K562 (cell line): ENCODE measurements around the gene SHC1. TPM values are rescaled to one million over a fixed set of nuclear protein-coding genes. Genes with fewer than 3 reads are reported as not detected.

Experiments
- ELF1 ChIP-seq: fragments of 200-800 bp; sonication (Bioruptor generic); IDR thresholded peaks from 2 replicates; pipeline ENCODE4 v1.6.1; 2016; ENCODE audit warnings: missing genetic modification characterization, missing compliant biosample characterization
- FOXK2 ChIP-seq, 2 experiments: fragments of 450-650 bp; IDR thresholded peaks in 1 of 2; conservative IDR thresholded peaks in 1 of 2; 2 replicates each; pipeline ENCODE4 v1.6.1; 2016; ENCODE audit warnings: low read depth in 2 of 2, mild to moderate bottlenecking in 1 of 2
- FOXM1 ChIP-seq, 2 experiments: fragments of 450-650 bp in 1 of 2; sonication (generic) in 1 of 2; formaldehyde crosslinking in 1 of 2; IDR thresholded peaks; 2 replicates each; pipeline versions ENCODE4 v1.6.1 to v1.9.0; 2017 to 2022; ENCODE audit warnings: low read depth in 2 of 2, mild to moderate bottlenecking in 2 of 2, missing genetic modification reagents in 1 of 2, moderate library complexity in 1 of 2
- HDAC1 ChIP-seq, 2 experiments: fragments of 450-650 bp; IDR thresholded peaks; 2 replicates each; pipeline ENCODE4 v1.6.1; 2016 to 2017; ENCODE audit warnings: inconsistent platforms in 1 of 2, mild to moderate bottlenecking in 1 of 2, moderate library complexity in 1 of 2
- HMG20B ChIP-seq: fragments of 250-450 bp; sonication (Bioruptor Pico); IDR thresholded peaks from 2 replicates; pipeline ENCODE4 v1.5.0; 2021; ENCODE audit warnings: mild to moderate bottlenecking
- HNRNPLL ChIP-seq: fragments of 200-400 bp; formaldehyde crosslinking; IDR thresholded peaks from 2 replicates; pipeline ENCODE4 v1.6.1; 2017; ENCODE audit warnings: low read length, low read depth, mild to moderate bottlenecking; ENCODE audit not compliant: poor library complexity, severe bottlenecking
- NR2C2 ChIP-seq, 2 experiments: fragments of 200-800 bp in 1 of 2; sonication (Bioruptor generic) in 1 of 2; sonication (generic) in 1 of 2; formaldehyde crosslinking in 1 of 2; IDR thresholded peaks; 2 replicates each; pipeline versions ENCODE4 v1.6.1 to v1.8.0; 2016 to 2022; ENCODE audit warnings: mild to moderate bottlenecking in 1 of 2, missing compliant biosample characterization in 1 of 2, missing genetic modification characterization in 1 of 2, missing genetic modification reagents in 1 of 2
- POLR2G ChIP-seq: fragments of 200-400 bp; formaldehyde crosslinking; IDR thresholded peaks from 2 replicates; pipeline ENCODE4 v1.6.1; 2017; ENCODE audit warnings: low read depth, mild to moderate bottlenecking, antibody characterized with exemption, low read length, moderate library complexity
- SIN3B ChIP-seq: fragments of 450-650 bp; IDR thresholded peaks from 2 replicates; pipeline ENCODE4 v1.6.1; 2017; ENCODE audit warnings: low read depth, mild to moderate bottlenecking, moderate library complexity
- ZNF780A ChIP-seq: fragments of 250-450 bp; sonication (Bioruptor Pico); IDR thresholded peaks from 2 replicates; pipeline ENCODE4 v1.5.0; 2021; ENCODE audit warnings: mild to moderate bottlenecking
- polyA plus RNA-seq, 8 experiments: library from polyadenylated mRNA; depleted of rRNA in 4 of 8; stranded (reverse) in 5 of 8; unstranded in 3 of 8; fragments of >200 nt; fragmentation: Nextera tagmentation in 2 of 8; fragmentation: Illumina TruSeq in 1 of 8; extraction: Ambion mirVana in 2 of 8; extraction: Trizol in 1 of 8; gene quantifications; 2 replicates each; pipeline versions ENCODE4 v1.2.1 to v1.2.3, GENCODE V29; 2011 to 2014; ENCODE audit warnings: inconsistent platforms in 1 of 8, missing spikeins in 1 of 8
- total RNA-seq, 7 experiments: library from RNA; depleted of rRNA in 6 of 7; stranded (reverse); fragments of >200 nt in 6 of 7; fragmentation: Illumina TruSeq in 2 of 7; extraction: Trizol in 2 of 7; gene quantifications; 2 replicates each; pipeline versions ENCODE4 v1.2.1 to v1.2.3, GENCODE V29; 2011 to 2021; ENCODE audit warnings: low replicate concordance in 1 of 7
- TF ChIP-seq, protein P1 (sequence below): sonication (generic); formaldehyde crosslinking; IDR thresholded peaks from 2 replicates; pipeline ENCODE4 v1.8.0; 2022; ENCODE audit warnings: mild to moderate bottlenecking, low read depth, missing genetic modification reagents
- TF ChIP-seq, protein P2 (sequence below): sonication (generic); formaldehyde crosslinking; IDR thresholded peaks from 2 replicates; pipeline ENCODE4 v1.4.0; 2020; ENCODE audit warnings: mild to moderate bottlenecking, missing genetic modification reagents
- TF ChIP-seq, protein P3 (sequence below): sonication (generic); formaldehyde crosslinking; IDR thresholded peaks from 2 replicates; pipeline ENCODE4 v1.8.0; 2022; ENCODE audit warnings: missing genetic modification reagents, mild to moderate bottlenecking, moderate library complexity, borderline replicate concordance
- TF ChIP-seq, protein P4 (sequence below): fragments of 250-450 bp; sonication (Bioruptor Pico); IDR thresholded peaks from 2 replicates; pipeline ENCODE4 v1.5.0; 2022; ENCODE audit warnings: mild to moderate bottlenecking
- TF ChIP-seq, protein P5 (sequence below): fragments of 450-650 bp; formaldehyde crosslinking; IDR thresholded peaks from 2 replicates; pipeline ENCODE4 v1.4.0; 2022; ENCODE audit warnings: mild to moderate bottlenecking, moderate library complexity
- TF ChIP-seq, protein P6 (sequence below): sonication (generic); formaldehyde crosslinking; IDR thresholded peaks from 2 replicates; pipeline ENCODE4 v1.9.0; 2022; ENCODE audit warnings: mild to moderate bottlenecking, missing genetic modification reagents

The SHC1 gene
- total and polyA plus RNA-seq, 9 of the 15 experiments (the other 6 are each of a cell fraction or from before 2014, with no cell fraction given): 4.1 to 113 (median 51.9) TPM

DNA sequence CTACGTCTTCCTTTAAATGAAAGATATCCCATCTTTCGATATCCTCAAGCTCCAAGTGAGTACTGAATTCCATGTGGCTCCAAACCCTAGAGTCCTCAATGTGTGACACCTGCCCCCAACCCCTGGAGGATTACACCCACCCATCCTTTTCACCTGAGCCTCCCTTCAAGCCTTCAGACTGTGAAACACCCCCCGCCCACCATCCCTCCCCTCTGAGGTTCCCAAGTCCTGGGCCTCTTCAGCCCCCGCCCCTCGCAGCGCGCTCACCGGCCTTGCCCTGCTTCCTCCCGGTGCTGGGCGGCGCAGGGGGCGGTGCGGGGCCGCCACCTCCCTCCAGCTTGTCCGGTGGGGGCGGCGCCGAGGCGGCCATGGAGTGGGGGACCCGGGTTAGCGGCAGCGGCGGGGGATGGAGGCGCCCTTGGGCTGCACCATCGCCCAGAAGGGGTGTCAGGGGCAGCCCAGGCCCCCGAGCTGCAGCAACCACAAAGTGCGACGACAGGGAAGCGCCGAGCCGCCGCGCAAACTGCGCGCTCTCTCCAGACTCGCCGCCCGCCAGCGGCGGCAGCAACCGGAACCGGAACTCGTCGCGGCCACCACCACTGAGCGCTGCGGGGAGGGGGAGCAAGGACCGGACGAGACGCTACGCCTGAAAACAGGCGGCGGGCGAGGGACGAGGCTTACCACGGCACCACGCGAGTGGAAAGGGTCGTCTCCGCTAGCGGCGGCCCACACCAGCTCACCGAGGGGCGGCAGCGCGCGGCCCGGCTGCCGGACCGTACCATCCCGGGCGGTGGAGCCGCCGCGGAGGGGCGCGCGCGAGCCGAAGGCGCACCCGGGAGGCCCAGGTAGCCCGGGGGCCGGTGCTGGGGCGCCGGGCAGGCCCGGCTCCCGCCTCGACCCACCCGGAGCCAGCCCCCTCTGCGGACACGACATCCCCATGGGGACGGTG is 9.1 kb downstream of the SHC1 start, which contains the start of gene PYGO2 (continued):
- TF ChIP-seq POLR2G: peak; percentile 96
- TF ChIP-seq HNRNPLL: peak; percentile 97
- TF ChIP-seq FOXM1 (IDR thresholded peaks at IDR 0.05; ENCODE audit: low read depth): no peak
- no peak for TF ChIP-seq FOXM1 (CRISPR knock-in tag; IDR thresholded peaks at IDR 0.05; ENCODE audit: low read depth)
- TF ChIP-seq, protein P1, sequence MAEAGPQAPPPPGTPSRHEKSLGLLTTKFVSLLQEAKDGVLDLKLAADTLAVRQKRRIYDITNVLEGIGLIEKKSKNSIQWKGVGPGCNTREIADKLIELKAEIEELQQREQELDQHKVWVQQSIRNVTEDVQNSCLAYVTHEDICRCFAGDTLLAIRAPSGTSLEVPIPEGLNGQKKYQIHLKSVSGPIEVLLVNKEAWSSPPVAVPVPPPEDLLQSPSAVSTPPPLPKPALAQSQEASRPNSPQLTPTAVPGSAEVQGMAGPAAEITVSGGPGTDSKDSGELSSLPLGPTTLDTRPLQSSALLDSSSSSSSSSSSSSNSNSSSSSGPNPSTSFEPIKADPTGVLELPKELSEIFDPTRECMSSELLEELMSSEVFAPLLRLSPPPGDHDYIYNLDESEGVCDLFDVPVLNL: 0 out of 2 replicates have a peak, but pooled peaks have one; percentile 51
- TF ChIP-seq HMG20B (CRISPR knock-in tag): no peak
- peak in 1 of 2 experiments; percentile 88; a peak in 2 of 4 replicates for TF ChIP-seq HDAC1 (IDR thresholded peaks at IDR 0.05)
- TF ChIP-seq, protein P2, sequence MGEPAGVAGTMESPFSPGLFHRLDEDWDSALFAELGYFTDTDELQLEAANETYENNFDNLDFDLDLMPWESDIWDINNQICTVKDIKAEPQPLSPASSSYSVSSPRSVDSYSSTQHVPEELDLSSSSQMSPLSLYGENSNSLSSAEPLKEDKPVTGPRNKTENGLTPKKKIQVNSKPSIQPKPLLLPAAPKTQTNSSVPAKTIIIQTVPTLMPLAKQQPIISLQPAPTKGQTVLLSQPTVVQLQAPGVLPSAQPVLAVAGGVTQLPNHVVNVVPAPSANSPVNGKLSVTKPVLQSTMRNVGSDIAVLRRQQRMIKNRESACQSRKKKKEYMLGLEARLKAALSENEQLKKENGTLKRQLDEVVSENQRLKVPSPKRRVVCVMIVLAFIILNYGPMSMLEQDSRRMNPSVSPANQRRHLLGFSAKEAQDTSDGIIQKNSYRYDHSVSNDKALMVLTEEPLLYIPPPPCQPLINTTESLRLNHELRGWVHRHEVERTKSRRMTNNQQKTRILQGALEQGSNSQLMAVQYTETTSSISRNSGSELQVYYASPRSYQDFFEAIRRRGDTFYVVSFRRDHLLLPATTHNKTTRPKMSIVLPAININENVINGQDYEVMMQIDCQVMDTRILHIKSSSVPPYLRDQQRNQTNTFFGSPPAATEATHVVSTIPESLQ: peak; percentile 92
- TF ChIP-seq, protein P3, sequence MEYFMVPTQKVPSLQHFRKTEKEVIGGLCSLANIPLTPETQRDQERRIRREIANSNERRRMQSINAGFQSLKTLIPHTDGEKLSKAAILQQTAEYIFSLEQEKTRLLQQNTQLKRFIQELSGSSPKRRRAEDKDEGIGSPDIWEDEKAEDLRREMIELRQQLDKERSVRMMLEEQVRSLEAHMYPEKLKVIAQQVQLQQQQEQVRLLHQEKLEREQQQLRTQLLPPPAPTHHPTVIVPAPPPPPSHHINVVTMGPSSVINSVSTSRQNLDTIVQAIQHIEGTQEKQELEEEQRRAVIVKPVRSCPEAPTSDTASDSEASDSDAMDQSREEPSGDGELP (CRISPR knock-in tag): peak; percentile 78
- TF ChIP-seq, protein P4, sequence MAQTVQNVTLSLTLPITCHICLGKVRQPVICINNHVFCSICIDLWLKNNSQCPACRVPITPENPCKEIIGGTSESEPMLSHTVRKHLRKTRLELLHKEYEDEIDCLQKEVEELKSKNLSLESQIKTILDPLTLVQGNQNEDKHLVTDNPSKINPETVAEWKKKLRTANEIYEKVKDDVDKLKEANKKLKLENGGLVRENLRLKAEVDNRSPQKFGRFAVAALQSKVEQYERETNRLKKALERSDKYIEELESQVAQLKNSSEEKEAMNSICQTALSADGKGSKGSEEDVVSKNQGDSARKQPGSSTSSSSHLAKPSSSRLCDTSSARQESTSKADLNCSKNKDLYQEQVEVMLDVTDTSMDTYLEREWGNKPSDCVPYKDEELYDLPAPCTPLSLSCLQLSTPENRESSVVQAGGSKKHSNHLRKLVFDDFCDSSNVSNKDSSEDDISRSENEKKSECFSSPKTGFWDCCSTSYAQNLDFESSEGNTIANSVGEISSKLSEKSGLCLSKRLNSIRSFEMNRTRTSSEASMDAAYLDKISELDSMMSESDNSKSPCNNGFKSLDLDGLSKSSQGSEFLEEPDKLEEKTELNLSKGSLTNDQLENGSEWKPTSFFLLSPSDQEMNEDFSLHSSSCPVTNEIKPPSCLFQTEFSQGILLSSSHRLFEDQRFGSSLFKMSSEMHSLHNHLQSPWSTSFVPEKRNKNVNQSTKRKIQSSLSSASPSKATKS (CRISPR knock-in tag): 0 out of 2 replicates have a peak, but pooled peaks have one; percentile 64
- TF ChIP-seq, protein P5, sequence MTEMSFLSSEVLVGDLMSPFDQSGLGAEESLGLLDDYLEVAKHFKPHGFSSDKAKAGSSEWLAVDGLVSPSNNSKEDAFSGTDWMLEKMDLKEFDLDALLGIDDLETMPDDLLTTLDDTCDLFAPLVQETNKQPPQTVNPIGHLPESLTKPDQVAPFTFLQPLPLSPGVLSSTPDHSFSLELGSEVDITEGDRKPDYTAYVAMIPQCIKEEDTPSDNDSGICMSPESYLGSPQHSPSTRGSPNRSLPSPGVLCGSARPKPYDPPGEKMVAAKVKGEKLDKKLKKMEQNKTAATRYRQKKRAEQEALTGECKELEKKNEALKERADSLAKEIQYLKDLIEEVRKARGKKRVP (CRISPR knock-in tag): 0 out of 2 replicates have a peak, but pooled peaks have one; percentile 32
- TF ChIP-seq ELF1: peak; percentile 74; the same call in 1 of the 2 replicates
- TF ChIP-seq SIN3B: peak; percentile 92
- TF ChIP-seq NR2C2 (CRISPR knock-in tag; IDR thresholded peaks at IDR 0.05): peak; percentile 41; the same call in 1 of the 2 replicates
- peak; percentile 73; the same call in 1 of the 2 replicates for TF ChIP-seq NR2C2 (tag; IDR thresholded peaks at IDR 0.05)
- TF ChIP-seq FOXK2 (conservative IDR thresholded peaks at IDR 0.05 in 1 of 2, IDR thresholded peaks at IDR 0.05 in 1 of 2; ENCODE audit: low read depth in 2 of 2): peak in 1 of 2 experiments; percentile 98; a peak in 2 of 4 replicates
- TF ChIP-seq, protein P6, sequence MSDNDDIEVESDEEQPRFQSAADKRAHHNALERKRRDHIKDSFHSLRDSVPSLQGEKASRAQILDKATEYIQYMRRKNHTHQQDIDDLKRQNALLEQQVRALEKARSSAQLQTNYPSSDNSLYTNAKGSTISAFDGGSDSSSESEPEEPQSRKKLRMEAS: peak; percentile 41; the same call in 1 of the 2 replicates
- peak; percentile 28; the same call in 1 of the 2 replicates for TF ChIP-seq ZNF780A (CRISPR knock-in tag)
